Neural cell (in vitro differentiated cells): ENCODE measurements around the gene PYGL. TPM values are rescaled to one million over a fixed set of nuclear protein-coding genes. Genes with fewer than 3 reads are reported as not detected.

Experiments used
- H2AFZ ChIP-seq: fragments of 200-600, 300-800 bp; sonication (generic), shearing (Covaris generic); 2 replicates; pipeline ENCODE4 v1.6.0; 2014; ENCODE audit warnings: low read depth, mild to moderate bottlenecking, antibody characterized with exemption, low read length, moderate library complexity
- H3F3A ChIP-seq: fragments of 200-600 bp; shearing (Covaris generic); 2 replicates; pipeline ENCODE4 v1.6.1; 2016; ENCODE audit warnings: mild to moderate bottlenecking, moderate library complexity, mixed read lengths, antibody characterized with exemption, low read length; ENCODE audit not compliant: insufficient read depth, poor library complexity, severe bottlenecking
- H3K27ac ChIP-seq: fragments of 200-600, 300-800 bp; sonication (generic), shearing (Covaris generic); 2 replicates; pipeline ENCODE4 v1.5.1; 2014; ENCODE audit warnings: mild to moderate bottlenecking, low read length, moderate library complexity
- H3K27me3 ChIP-seq: fragments of 300-800, 200-600 bp; sonication (generic), shearing (Covaris generic); 2 replicates; pipeline ENCODE4 v1.6.0; 2014; ENCODE audit warnings: mild to moderate bottlenecking, low read depth, low read length, moderate library complexity; ENCODE audit not compliant: insufficient read depth
- H3K36me3 ChIP-seq: fragments of 300-800, 200-600 bp; sonication (generic), shearing (Covaris generic); 2 replicates; pipeline ENCODE4 v1.5.1; 2014; ENCODE audit warnings: mild to moderate bottlenecking, antibody characterized with exemption, low read length, moderate library complexity; ENCODE audit not compliant: insufficient read depth
- H3K4me2 ChIP-seq: fragments of 300-800, 200-600 bp; sonication (generic), shearing (Covaris generic); 2 replicates; pipeline ENCODE4 v1.6.0; 2014; ENCODE audit warnings: mild to moderate bottlenecking, low read length
- H3K4me3 ChIP-seq: fragments of 300-800, 200-600 bp; sonication (generic), shearing (Covaris generic); 2 replicates; pipeline ENCODE4 v1.5.1; 2014; ENCODE audit warnings: mild to moderate bottlenecking, low read length, moderate library complexity
- H3K79me2 ChIP-seq: fragments of 200-600 bp; shearing (Covaris generic); replicated peaks from 2 replicates; pipeline ENCODE4 v1.6.0; 2014; ENCODE audit warnings: mild to moderate bottlenecking, low read length, moderate library complexity; ENCODE audit not compliant: insufficient read depth
- H3K9ac ChIP-seq: fragments of 300-800, 200-600 bp; sonication (generic), shearing (Covaris generic); 2 replicates; pipeline ENCODE4 v1.6.1; 2016; ENCODE audit warnings: mild to moderate bottlenecking, low read length, mixed read lengths
- H3K9me2 ChIP-seq: fragments of 200-600 bp; shearing (Covaris generic); 2 replicates; pipeline ENCODE4 v1.6.1; 2016; ENCODE audit warnings: mild to moderate bottlenecking, low read length, mixed read lengths; ENCODE audit not compliant: insufficient read depth
- H3K9me3 ChIP-seq: fragments of 200-600, 300-800 bp; sonication (generic), shearing (Covaris generic); 2 replicates; pipeline ENCODE4 v1.6.1; 2016; ENCODE audit warnings: mild to moderate bottlenecking, mixed run types, low read length, moderate library complexity, mixed read lengths
- H4K20me1 ChIP-seq: fragments of 200-600 bp; shearing (Covaris generic); 2 replicates; pipeline ENCODE4 v1.6.1; 2016; ENCODE audit warnings: mild to moderate bottlenecking, mixed run types; ENCODE audit not compliant: insufficient read depth
- EP300 ChIP-seq: fragments of 450-650 bp; conservative IDR thresholded peaks from 2 replicates; pipeline ENCODE4 v1.6.1; 2014; ENCODE audit warnings: antibody characterized with exemption, mild to moderate bottlenecking, moderate library complexity; ENCODE audit not compliant: poor library complexity, severe bottlenecking
- EZH2 ChIP-seq: fragments of 200-600, 300-800 bp; shearing (Covaris generic), sonication (generic); IDR thresholded peaks from 2 replicates; pipeline ENCODE4 v1.6.1; 2014; ENCODE audit warnings: antibody characterized with exemption, low read length, borderline replicate concordance, mild to moderate bottlenecking; ENCODE audit not compliant: insufficient read depth, poor library complexity, severe bottlenecking
- MXI1 ChIP-seq: fragments of 450-650 bp; conservative IDR thresholded peaks from 2 replicates; pipeline ENCODE4 v1.6.1; 2014; ENCODE audit warnings: antibody characterized with exemption, mild to moderate bottlenecking; ENCODE audit not compliant: poor library complexity, severe bottlenecking
- RAD21 ChIP-seq: fragments of 450-650 bp; conservative IDR thresholded peaks from 2 replicates; pipeline ENCODE4 v1.6.1; 2014; ENCODE audit warnings: antibody characterized with exemption, mild to moderate bottlenecking, moderate library complexity
- SMC3 ChIP-seq: fragments of 450-650 bp; conservative IDR thresholded peaks from 2 replicates; pipeline ENCODE4 v1.6.1; 2014; ENCODE audit warnings: antibody characterized with exemption, mild to moderate bottlenecking, moderate library complexity; ENCODE audit not compliant: poor library complexity
- TAF1 ChIP-seq: IDR thresholded peaks from 2 replicates; pipeline ENCODE4 v1.6.1; 2012; ENCODE audit warnings: low read depth
- polyA plus RNA-seq: library from polyadenylated mRNA; depleted of rRNA; stranded (reverse); fragments of >200 nt; gene quantifications from 2 replicates; pipeline ENCODE4 v1.2.3, GENCODE V29; 2014
- TF ChIP-seq, protein P1 (sequence below): IDR thresholded peaks from 2 replicates; pipeline ENCODE4 v1.6.1; 2012; ENCODE audit warnings: borderline replicate concordance
- TF ChIP-seq, protein P2 (sequence below): fragments of 450-650 bp; IDR thresholded peaks from 2 replicates; pipeline ENCODE4 v1.5.1; 2014; ENCODE audit warnings: antibody characterized with exemption, mild to moderate bottlenecking, moderate library complexity; ENCODE audit not compliant: poor library complexity, severe bottlenecking

The PYGL gene
- polyA plus RNA-seq, 1 donor from 2014 or later = not detected

DNA sequence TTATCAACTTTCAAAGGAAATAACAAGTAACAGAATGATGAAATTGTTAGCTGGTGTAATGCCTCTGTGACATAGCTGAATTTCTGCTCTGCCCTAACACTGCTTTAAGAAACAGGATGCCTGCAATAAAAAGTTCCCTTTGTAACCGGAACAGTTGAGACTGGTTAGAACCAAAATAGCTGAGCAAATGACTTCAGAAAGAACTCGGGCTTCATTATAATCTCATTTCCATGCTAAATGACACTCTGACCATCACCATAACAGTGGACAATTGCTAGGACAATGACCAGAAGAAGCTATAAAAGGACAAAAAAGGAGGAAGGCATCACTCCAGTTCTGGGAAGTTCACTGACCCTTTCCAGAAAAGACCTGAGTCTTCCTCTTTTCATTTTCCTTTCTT lies 23.5 kb upstream of the PYGL start:
- H4K20me1 ChIP-seq = no peaks in the 10 kb centered on the region
- no peaks in the 10 kb centered on the region for H3K79me2 ChIP-seq
- no peaks in the 10 kb centered on the region for H3K9me3 ChIP-seq
- no peaks in the 10 kb centered on the region for H3F3A ChIP-seq
- H3K4me2 ChIP-seq = no peak overlapping the region
- H3K27me3 ChIP-seq = no peaks in the 10 kb centered on the region
- H3K4me3 ChIP-seq = no peak overlapping the region
- H3K9me2 ChIP-seq = no peaks in the 10 kb centered on the region
- TF ChIP-seq, protein P1, sequence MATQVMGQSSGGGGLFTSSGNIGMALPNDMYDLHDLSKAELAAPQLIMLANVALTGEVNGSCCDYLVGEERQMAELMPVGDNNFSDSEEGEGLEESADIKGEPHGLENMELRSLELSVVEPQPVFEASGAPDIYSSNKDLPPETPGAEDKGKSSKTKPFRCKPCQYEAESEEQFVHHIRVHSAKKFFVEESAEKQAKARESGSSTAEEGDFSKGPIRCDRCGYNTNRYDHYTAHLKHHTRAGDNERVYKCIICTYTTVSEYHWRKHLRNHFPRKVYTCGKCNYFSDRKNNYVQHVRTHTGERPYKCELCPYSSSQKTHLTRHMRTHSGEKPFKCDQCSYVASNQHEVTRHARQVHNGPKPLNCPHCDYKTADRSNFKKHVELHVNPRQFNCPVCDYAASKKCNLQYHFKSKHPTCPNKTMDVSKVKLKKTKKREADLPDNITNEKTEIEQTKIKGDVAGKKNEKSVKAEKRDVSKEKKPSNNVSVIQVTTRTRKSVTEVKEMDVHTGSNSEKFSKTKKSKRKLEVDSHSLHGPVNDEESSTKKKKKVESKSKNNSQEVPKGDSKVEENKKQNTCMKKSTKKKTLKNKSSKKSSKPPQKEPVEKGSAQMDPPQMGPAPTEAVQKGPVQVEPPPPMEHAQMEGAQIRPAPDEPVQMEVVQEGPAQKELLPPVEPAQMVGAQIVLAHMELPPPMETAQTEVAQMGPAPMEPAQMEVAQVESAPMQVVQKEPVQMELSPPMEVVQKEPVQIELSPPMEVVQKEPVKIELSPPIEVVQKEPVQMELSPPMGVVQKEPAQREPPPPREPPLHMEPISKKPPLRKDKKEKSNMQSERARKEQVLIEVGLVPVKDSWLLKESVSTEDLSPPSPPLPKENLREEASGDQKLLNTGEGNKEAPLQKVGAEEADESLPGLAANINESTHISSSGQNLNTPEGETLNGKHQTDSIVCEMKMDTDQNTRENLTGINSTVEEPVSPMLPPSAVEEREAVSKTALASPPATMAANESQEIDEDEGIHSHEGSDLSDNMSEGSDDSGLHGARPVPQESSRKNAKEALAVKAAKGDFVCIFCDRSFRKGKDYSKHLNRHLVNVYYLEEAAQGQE = no peak
- no peak for TF ChIP-seq MXI1
- H3K36me3 ChIP-seq = no peaks in the 10 kb centered on the region
- H3K27ac ChIP-seq = no peak overlapping the region
- no peak overlapping the region for H2AFZ ChIP-seq
- no peak overlapping the region for H3K9ac ChIP-seq

DNA sequence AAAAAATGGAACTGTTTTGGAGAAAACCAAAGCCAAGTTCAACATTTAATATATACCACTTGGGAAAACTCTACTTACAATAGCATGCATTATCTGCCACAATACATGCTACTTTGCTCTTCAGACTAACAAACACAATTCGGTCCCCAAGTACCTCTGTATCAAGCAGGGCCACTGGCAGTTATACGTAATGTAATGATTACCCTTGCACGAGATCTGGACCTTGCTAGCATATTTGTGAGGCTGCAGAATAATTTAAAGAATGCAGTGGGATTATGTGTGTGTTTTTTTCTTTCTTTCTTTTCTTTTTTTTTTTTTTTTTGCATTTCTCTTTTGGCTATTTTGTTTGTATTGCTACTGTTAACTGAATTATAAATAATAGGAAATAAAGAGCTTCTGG lies 22.8 kb upstream of the PYGL start:
- no peaks in the 10 kb centered on the region for H3K79me2 ChIP-seq
- no peak overlapping the region for H3K4me3 ChIP-seq
- TF ChIP-seq EZH2 = no peak
- TF ChIP-seq, protein P1 = no peak
- no peak overlapping the region for H3K9ac ChIP-seq
- H3K9me3 ChIP-seq = no peaks in the 10 kb centered on the region
- no peaks in the 10 kb centered on the region for H4K20me1 ChIP-seq
- H3K36me3 ChIP-seq = no peaks in the 10 kb centered on the region
- H3K27ac ChIP-seq = no peak overlapping the region
- no peak overlapping the region for H3K4me2 ChIP-seq
- H3F3A ChIP-seq = no peaks in the 10 kb centered on the region
- no peaks in the 10 kb centered on the region for H3K9me2 ChIP-seq
- no peaks in the 10 kb centered on the region for H3K27me3 ChIP-seq
- no peak overlapping the region for H2AFZ ChIP-seq

DNA sequence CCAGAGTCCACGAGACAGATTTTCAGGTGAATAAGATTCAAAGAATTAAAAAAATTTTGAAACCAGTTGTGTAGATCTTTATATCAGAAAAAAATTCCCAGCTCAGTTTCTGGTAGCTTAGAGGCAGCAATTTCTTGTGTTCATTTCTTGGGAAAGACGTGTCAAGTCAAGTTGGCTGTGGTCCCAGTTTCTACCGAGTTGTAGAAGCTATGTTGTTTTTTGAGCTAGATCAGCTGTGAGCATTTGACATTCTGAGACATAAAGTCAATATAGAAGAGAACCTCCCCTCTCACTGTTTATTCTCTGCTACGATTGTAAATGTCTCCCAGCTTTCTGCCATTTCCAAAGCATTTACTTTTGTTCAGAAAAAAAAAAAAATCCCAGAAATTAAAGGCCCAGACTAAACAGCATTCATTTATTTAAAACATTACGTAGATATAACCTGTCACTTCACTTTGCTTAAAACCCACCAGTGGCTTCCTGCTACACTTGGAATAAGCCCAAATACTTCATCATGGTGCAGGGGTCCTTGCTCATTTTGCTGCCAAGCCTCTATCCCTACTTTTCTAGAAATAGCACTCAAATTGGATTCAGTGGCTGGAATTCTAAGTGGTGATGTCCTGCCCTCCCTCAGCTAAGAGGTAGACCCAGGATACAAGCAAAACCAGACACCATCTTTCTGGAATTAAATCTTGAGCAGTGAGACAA lies 20.6 kb upstream of the PYGL start:
- Histone ChIP-seq H3K4me2 (no peak overlapping the region), H3K36me3 (no peaks in the 10 kb centered on the region), H4K20me1 (no peaks in the 10 kb centered on the region), H3K9ac (no peak overlapping the region), H3K9me3 (no peaks in the 10 kb centered on the region), H3K27ac (no peak overlapping the region), H3K4me3 (no peak overlapping the region), H3K79me2 (no peaks in the 10 kb centered on the region), H2AFZ (no peak overlapping the region), H3K27me3 (no peaks in the 10 kb centered on the region), H3F3A (no peaks in the 10 kb centered on the region), H3K9me2 (no peaks in the 10 kb centered on the region)
- TF ChIP-seq EZH2 (no peak), TAF1 (no peak), SMC3 (no peak), RAD21 (no peak), MXI1 (no peak), EP300 (no peak)
- TF ChIP-seq, protein P2, sequence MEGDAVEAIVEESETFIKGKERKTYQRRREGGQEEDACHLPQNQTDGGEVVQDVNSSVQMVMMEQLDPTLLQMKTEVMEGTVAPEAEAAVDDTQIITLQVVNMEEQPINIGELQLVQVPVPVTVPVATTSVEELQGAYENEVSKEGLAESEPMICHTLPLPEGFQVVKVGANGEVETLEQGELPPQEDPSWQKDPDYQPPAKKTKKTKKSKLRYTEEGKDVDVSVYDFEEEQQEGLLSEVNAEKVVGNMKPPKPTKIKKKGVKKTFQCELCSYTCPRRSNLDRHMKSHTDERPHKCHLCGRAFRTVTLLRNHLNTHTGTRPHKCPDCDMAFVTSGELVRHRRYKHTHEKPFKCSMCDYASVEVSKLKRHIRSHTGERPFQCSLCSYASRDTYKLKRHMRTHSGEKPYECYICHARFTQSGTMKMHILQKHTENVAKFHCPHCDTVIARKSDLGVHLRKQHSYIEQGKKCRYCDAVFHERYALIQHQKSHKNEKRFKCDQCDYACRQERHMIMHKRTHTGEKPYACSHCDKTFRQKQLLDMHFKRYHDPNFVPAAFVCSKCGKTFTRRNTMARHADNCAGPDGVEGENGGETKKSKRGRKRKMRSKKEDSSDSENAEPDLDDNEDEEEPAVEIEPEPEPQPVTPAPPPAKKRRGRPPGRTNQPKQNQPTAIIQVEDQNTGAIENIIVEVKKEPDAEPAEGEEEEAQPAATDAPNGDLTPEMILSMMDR = no peak
- TF ChIP-seq, protein P1 = no peak
